Measurements from ENCODE around the gene MFSD11.

The MFSD11 gene

GRCh38 chr17:76713765-76714164 lies 24.2 kb upstream of the MFSD11 start:
- H3K27me3 ChIP-seq (ENCODE audit: control insufficient read depth in 1 of 2, insufficient read depth in 1 of 2, low read length in 2 of 2): no peaks in the 10 kb centered on the region
- no peak overlapping the region for H3K18ac ChIP-seq (ENCODE audit: low read depth in 1 of 2, low read length in 2 of 2)
- no peak overlapping the region for H4K91ac ChIP-seq (ENCODE audit: low read length)
- WGBS: 95% methylated on average over 7 of the region's 7 CpGs
- no peak overlapping the region for H2BK120ac ChIP-seq (ENCODE audit: low read depth, low read length)
- H3K9me3 ChIP-seq (ENCODE audit: control insufficient read depth, low read length): no peaks in the 10 kb centered on the region
- DNase-seq: no peak
- H3K14ac ChIP-seq (ENCODE audit: low read length in 2 of 2): no peak overlapping the region
- no peak overlapping the region for H4K8ac ChIP-seq (ENCODE audit: low read length)
- no peak overlapping the region for H2BK12ac ChIP-seq (ENCODE audit: low read length in 2 of 2)
- H2AFZ ChIP-seq (ENCODE audit: low read depth, low read length): no peak overlapping the region
- H3K9ac ChIP-seq (ENCODE audit: low read length): no peak overlapping the region
- H3K4me3 ChIP-seq (ENCODE audit: insufficient read depth in 1 of 2, low read depth in 1 of 2, low read length in 2 of 2): no peak overlapping the region
- no peak overlapping the region for H2BK15ac ChIP-seq (ENCODE audit: low read depth, poor library complexity, severe bottlenecking)
- H3K27ac ChIP-seq (ENCODE audit: low read length, poor library complexity, severe bottlenecking): no peak overlapping the region
- no peak overlapping the region for H3K4ac ChIP-seq (ENCODE audit: low read depth in 1 of 2, low read length in 2 of 2)
- no peak overlapping the region for H3K4me2 ChIP-seq (ENCODE audit: low read length, poor library complexity, severe bottlenecking)
- H3K36me3 ChIP-seq (ENCODE audit: control insufficient read depth in 1 of 2, insufficient read depth in 2 of 2, low read depth in 1 of 2, low read length in 2 of 2): peaks cover 34 to 47% of the 10 kb centered on the region in 2 experiments
- peaks cover 22% of the 10 kb centered on the region for H3K79me1 ChIP-seq (replicated peaks; ENCODE audit: low read length, poor library complexity, severe bottlenecking)
- H2BK5ac ChIP-seq (ENCODE audit: low read depth, low read length, poor library complexity, severe bottlenecking): no peak overlapping the region
- H2AK5ac ChIP-seq (ENCODE audit: low read length, severe bottlenecking): peak overlapping the region; percentile 41
- H3K23ac ChIP-seq (ENCODE audit: low read length in 2 of 2): no peak overlapping the region
- peaks cover 19% of the 10 kb centered on the region for H3K4me1 ChIP-seq (ENCODE audit: control insufficient read depth, insufficient read depth, low read depth, low read length)

DNA sequence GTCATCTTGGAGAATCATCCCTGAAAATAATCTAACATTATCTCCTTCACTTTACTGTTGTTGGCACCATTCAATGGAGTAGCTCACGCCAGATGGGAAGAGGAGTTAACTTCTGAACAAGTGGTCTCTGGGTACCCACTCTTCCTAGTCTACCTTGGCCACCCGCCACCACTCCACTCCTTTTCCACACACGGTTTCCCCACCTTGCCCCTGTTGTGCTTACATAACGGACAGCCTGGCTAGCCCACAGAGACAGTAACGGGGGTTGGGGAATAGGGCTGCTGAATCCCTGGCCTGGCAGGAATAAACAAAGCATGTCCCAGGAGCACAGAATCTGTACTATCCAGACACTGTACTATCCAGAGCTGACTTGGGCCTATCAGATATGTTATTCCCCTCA lies 23.6 kb upstream of the MFSD11 start:
- H2BK15ac ChIP-seq (ENCODE audit: low read depth, poor library complexity, severe bottlenecking): no peak overlapping the region
- no peak overlapping the region for H3K18ac ChIP-seq (ENCODE audit: low read depth in 1 of 2, low read length in 2 of 2)
- 72% methylated on average over 5 of the region's 5 CpGs for whole genome bisulfite sequencing
- H3K4me2 ChIP-seq (ENCODE audit: low read length, poor library complexity, severe bottlenecking): no peak overlapping the region
- H2AFZ ChIP-seq (ENCODE audit: low read depth, low read length): no peak overlapping the region
- H2BK12ac ChIP-seq (ENCODE audit: low read length in 2 of 2): peak overlapping the region; percentile 35 to 38
- H3K23ac ChIP-seq (ENCODE audit: low read length in 2 of 2): no peak overlapping the region
- H2AK5ac ChIP-seq (ENCODE audit: low read length, severe bottlenecking): peak overlapping the region; percentile 66
- H2BK120ac ChIP-seq (ENCODE audit: low read depth, low read length): no peak overlapping the region
- peaks cover 23% of the 10 kb centered on the region for H3K79me1 ChIP-seq (replicated peaks; ENCODE audit: low read length, poor library complexity, severe bottlenecking)
- no peak for DNase-seq
- no peaks in the 10 kb centered on the region for H3K27me3 ChIP-seq (ENCODE audit: control insufficient read depth in 1 of 2, insufficient read depth in 1 of 2, low read length in 2 of 2)
- no peak overlapping the region for H3K14ac ChIP-seq (ENCODE audit: low read length in 2 of 2)
- H4K8ac ChIP-seq (ENCODE audit: low read length): no peak overlapping the region
- H3K27ac ChIP-seq (ENCODE audit: low read length, poor library complexity, severe bottlenecking): no peak overlapping the region
- H2BK5ac ChIP-seq (ENCODE audit: low read depth, low read length, poor library complexity, severe bottlenecking): no peak overlapping the region
- no peak overlapping the region for H3K4me3 ChIP-seq (ENCODE audit: insufficient read depth in 1 of 2, low read depth in 1 of 2, low read length in 2 of 2)
- peaks cover 17% of the 10 kb centered on the region for H3K4me1 ChIP-seq (ENCODE audit: control insufficient read depth, insufficient read depth, low read depth, low read length)
- no peaks in the 10 kb centered on the region for H3K9me3 ChIP-seq (ENCODE audit: control insufficient read depth, low read length)
- H3K36me3 ChIP-seq (ENCODE audit: control insufficient read depth in 1 of 2, insufficient read depth in 2 of 2, low read depth in 1 of 2, low read length in 2 of 2): peaks cover 37 to 53% of the 10 kb centered on the region in 2 experiments
- peak overlapping the region; percentile 67 for H3K9ac ChIP-seq (ENCODE audit: low read length)
- H4K91ac ChIP-seq (ENCODE audit: low read length): no peak overlapping the region
- H3K4ac ChIP-seq (ENCODE audit: low read depth in 1 of 2, low read length in 2 of 2): no peak overlapping the region

- H2BK120ac ChIP-seq (ENCODE audit: low read depth, low read length): no peak overlapping the region
- no peak overlapping the region for H2BK15ac ChIP-seq (ENCODE audit: low read depth, poor library complexity, severe bottlenecking)
- H2BK12ac ChIP-seq (ENCODE audit: low read length in 2 of 2): peak overlapping the region; percentile 65 to 79
- H2BK5ac ChIP-seq (ENCODE audit: low read depth, low read length, poor library complexity, severe bottlenecking): no peak overlapping the region
- peak overlapping the region; percentile 67 for H3K9ac ChIP-seq (ENCODE audit: low read length)
- 0% methylated on average over 2 of the region's 4 CpGs for WGBS
- H3K4me2 ChIP-seq (ENCODE audit: low read length, poor library complexity, severe bottlenecking): no peak overlapping the region
- peaks cover 27% of the 10 kb centered on the region for H3K79me1 ChIP-seq (replicated peaks; ENCODE audit: low read length, poor library complexity, severe bottlenecking)
- H3K18ac ChIP-seq (ENCODE audit: low read depth in 1 of 2, low read length in 2 of 2): peak overlapping the region; percentile 46 to 53
- H3K27ac ChIP-seq (ENCODE audit: low read length, poor library complexity, severe bottlenecking): no peak overlapping the region
- H4K91ac ChIP-seq (ENCODE audit: low read length): no peak overlapping the region
- no peaks in the 10 kb centered on the region for H3K27me3 ChIP-seq (ENCODE audit: control insufficient read depth in 1 of 2, insufficient read depth in 1 of 2, low read length in 2 of 2)
- H3K4ac ChIP-seq (ENCODE audit: low read depth in 1 of 2, low read length in 2 of 2): peak overlapping the region in 1 of 2 experiments; percentile 85
- DNase-seq: peak; percentile 65
- peaks cover 15% of the 10 kb centered on the region for H3K4me1 ChIP-seq (ENCODE audit: control insufficient read depth, insufficient read depth, low read depth, low read length)
- H4K8ac ChIP-seq (ENCODE audit: low read length): no peak overlapping the region
- no peak overlapping the region for H2AFZ ChIP-seq (ENCODE audit: low read depth, low read length)
- peak overlapping the region; percentile 37 for H2AK5ac ChIP-seq (ENCODE audit: low read length, severe bottlenecking)
- H3K23ac ChIP-seq (ENCODE audit: low read length in 2 of 2): peak overlapping the region in 1 of 2 experiments; percentile 34
- H3K14ac ChIP-seq (ENCODE audit: low read length in 2 of 2): no peak overlapping the region
- H3K4me3 ChIP-seq (ENCODE audit: insufficient read depth in 1 of 2, low read depth in 1 of 2, low read length in 2 of 2): no peak overlapping the region
- peaks cover 42 to 59% of the 10 kb centered on the region in 2 experiments for H3K36me3 ChIP-seq (ENCODE audit: control insufficient read depth in 1 of 2, insufficient read depth in 2 of 2, low read depth in 1 of 2, low read length in 2 of 2)
- H3K9me3 ChIP-seq (ENCODE audit: control insufficient read depth, low read length): no peaks in the 10 kb centered on the region
Observed at GRCh38 chr17:76714822-76715495, 23.0 kb upstream of the MFSD11 start.

DNA sequence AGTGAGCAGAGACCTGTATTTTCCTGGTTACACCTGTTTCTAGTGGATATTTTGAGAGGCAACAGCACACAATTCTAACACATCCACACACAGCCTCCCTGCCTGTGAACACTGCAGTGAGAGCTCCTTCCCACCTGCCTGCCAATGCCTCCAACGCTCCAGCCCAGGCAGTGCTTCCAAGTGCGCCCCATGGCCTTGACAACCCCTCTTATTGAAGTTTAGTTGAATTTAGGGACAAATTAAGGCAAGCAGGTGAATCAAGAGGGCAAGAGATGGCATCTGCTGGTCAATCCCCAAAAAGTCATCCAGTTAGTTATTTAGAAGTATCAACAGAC lies 22.5 kb upstream of the MFSD11 start:
- Histone ChIP-seq H3K79me1 (replicated peaks; ENCODE audit: low read length, poor library complexity, severe bottlenecking) (peaks cover 32% of the 10 kb centered on the region), H2BK5ac (ENCODE audit: low read depth, low read length, poor library complexity, severe bottlenecking) (no peak overlapping the region), H3K18ac (ENCODE audit: low read depth in 1 of 2, low read length in 2 of 2) (no peak overlapping the region), H3K36me3 (ENCODE audit: control insufficient read depth in 1 of 2, insufficient read depth in 2 of 2, low read depth in 1 of 2, low read length in 2 of 2) (peaks cover 47 to 64% of the 10 kb centered on the region in 2 experiments), H3K23ac (ENCODE audit: low read length in 2 of 2) (no peak overlapping the region), H2AFZ (ENCODE audit: low read depth, low read length) (no peak overlapping the region), H3K4me1 (ENCODE audit: control insufficient read depth, insufficient read depth, low read depth, low read length) (peaks cover 15% of the 10 kb centered on the region), H3K9me3 (ENCODE audit: control insufficient read depth, low read length) (no peaks in the 10 kb centered on the region), H4K8ac (ENCODE audit: low read length) (no peak overlapping the region), H3K4ac (ENCODE audit: low read depth in 1 of 2, low read length in 2 of 2) (peak overlapping the region in 1 of 2 experiments; percentile 85), H2BK15ac (ENCODE audit: low read depth, poor library complexity, severe bottlenecking) (no peak overlapping the region), H3K9ac (ENCODE audit: low read length) (peak overlapping the region; percentile 67), H3K14ac (ENCODE audit: low read length in 2 of 2) (no peak overlapping the region), H3K4me3 (ENCODE audit: insufficient read depth in 1 of 2, low read depth in 1 of 2, low read length in 2 of 2) (no peak overlapping the region), H2AK5ac (ENCODE audit: low read length, severe bottlenecking) (peak overlapping the region; percentile 37), H4K91ac (ENCODE audit: low read length) (no peak overlapping the region), H3K27me3 (ENCODE audit: control insufficient read depth in 1 of 2, insufficient read depth in 1 of 2, low read length in 2 of 2) (no peaks in the 10 kb centered on the region), H3K4me2 (ENCODE audit: low read length, poor library complexity, severe bottlenecking) (no peak overlapping the region), H3K27ac (ENCODE audit: low read length, poor library complexity, severe bottlenecking) (peak overlapping the region; percentile 96), H2BK12ac (ENCODE audit: low read length in 2 of 2) (peak overlapping the region; percentile 33 to 45), H2BK120ac (ENCODE audit: low read depth, low read length) (no peak overlapping the region)
- 92% methylated on average over 2 of the region's 2 CpGs for WGBS
- DNase-seq: no peak
